ENCODE data around the gene LGALS14. TPM values are rescaled to one million over a fixed set of nuclear protein-coding genes. Genes with fewer than 3 reads are reported as not detected.

The LGALS14 gene
- total RNA-seq, 1 donor from 2014 or later: not detected

DNA sequence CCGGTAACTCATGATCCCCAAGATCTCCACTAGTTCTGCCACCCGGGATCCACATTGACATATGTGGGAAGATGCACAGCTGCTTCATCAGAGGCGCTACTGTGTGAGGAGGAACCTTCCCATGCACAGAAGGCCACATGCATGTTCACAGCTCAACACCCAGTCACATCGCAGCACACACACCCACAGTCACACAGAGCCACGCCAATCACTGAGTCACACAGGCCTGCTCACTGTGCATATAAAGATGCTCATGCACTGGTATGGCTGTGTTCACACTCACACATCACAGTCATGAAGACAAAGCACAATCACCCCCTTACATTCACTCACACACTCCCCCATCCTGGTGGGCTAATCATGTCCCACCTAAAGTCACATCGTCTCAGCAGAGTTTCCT lies 23.8 kb downstream of the LGALS14 start:
- Mint-ChIP-seq H3K27ac (ENCODE audit: unreplicated experiment) (no peak overlapping the region), H3K27me3 (ENCODE audit: unreplicated experiment) (no peaks in the 10 kb centered on the region)

DNA sequence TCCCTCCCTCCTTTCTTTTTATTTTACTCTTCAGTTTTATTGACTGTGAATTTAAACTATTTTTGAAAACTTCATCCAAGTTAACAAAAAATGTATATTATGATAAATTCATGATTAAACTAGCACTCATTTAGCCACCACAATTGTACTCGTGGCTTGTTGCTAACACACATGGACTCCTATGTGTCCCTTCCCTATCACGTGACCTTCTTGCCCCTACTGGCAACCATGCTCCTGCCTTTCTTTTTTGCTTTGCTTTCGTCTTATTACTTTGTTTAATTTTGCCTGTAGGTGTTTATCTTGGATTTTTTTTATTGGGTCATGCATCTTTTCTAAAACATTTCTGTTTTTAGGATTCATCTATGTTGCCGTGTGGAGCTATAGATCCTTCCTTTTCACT lies 25.3 kb downstream of the LGALS14 start:
- Mint-ChIP-seq H3K4me3 (ENCODE audit: unreplicated experiment) (no peak overlapping the region), H3K27me3 (ENCODE audit: unreplicated experiment) (peaks cover under 1% of the 10 kb centered on the region), H3K9me3 (ENCODE audit: unreplicated experiment) (no peaks in the 10 kb centered on the region), H3K27ac (ENCODE audit: unreplicated experiment) (no peak overlapping the region), H3K4me1 (ENCODE audit: low read depth, unreplicated experiment) (no peaks in the 10 kb centered on the region), H3K36me3 (ENCODE audit: unreplicated experiment) (no peaks in the 10 kb centered on the region)
- DNase-seq: no peak
- TF ChIP-seq, protein P1, sequence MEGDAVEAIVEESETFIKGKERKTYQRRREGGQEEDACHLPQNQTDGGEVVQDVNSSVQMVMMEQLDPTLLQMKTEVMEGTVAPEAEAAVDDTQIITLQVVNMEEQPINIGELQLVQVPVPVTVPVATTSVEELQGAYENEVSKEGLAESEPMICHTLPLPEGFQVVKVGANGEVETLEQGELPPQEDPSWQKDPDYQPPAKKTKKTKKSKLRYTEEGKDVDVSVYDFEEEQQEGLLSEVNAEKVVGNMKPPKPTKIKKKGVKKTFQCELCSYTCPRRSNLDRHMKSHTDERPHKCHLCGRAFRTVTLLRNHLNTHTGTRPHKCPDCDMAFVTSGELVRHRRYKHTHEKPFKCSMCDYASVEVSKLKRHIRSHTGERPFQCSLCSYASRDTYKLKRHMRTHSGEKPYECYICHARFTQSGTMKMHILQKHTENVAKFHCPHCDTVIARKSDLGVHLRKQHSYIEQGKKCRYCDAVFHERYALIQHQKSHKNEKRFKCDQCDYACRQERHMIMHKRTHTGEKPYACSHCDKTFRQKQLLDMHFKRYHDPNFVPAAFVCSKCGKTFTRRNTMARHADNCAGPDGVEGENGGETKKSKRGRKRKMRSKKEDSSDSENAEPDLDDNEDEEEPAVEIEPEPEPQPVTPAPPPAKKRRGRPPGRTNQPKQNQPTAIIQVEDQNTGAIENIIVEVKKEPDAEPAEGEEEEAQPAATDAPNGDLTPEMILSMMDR (IDR thresholded peaks at IDR 0.05; ENCODE audit: partially characterized antibody, unreplicated experiment): no peak

More for the DNA sequence above, 23.8 kb downstream of the LGALS14 start:
- H3K4me3 Mint-ChIP-seq (ENCODE audit: unreplicated experiment): no peak overlapping the region
- no peak for DNase-seq
- TF ChIP-seq, protein P1 (IDR thresholded peaks at IDR 0.05; ENCODE audit: partially characterized antibody, unreplicated experiment): no peak
- H3K4me1 Mint-ChIP-seq (ENCODE audit: low read depth, unreplicated experiment): no peaks in the 10 kb centered on the region
- H3K36me3 Mint-ChIP-seq (ENCODE audit: unreplicated experiment): no peaks in the 10 kb centered on the region
- H3K9me3 Mint-ChIP-seq (ENCODE audit: unreplicated experiment): no peaks in the 10 kb centered on the region

DNA sequence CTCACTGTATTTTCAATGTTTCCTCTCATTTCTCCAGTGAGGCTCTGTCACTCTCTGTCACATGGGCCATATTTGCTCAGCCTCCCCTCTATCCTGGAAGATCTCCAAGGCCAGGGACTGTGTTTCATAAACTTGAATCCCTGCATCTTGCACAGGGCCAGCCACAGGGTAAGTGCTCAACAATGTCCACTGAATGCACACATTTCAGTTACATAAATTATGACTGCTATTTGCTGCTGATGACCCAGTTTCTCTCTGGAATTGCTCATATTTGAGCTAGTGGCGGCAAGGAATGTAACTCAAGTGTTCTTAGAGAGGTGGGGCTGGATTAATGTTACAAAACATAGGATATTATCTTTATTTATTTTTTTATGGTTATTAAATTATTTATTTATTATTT lies 27.4 kb downstream of the LGALS14 start:
- Mint-ChIP-seq H3K36me3 (ENCODE audit: unreplicated experiment) (no peaks in the 10 kb centered on the region), H3K4me3 (ENCODE audit: unreplicated experiment) (no peak overlapping the region), H3K27ac (ENCODE audit: unreplicated experiment) (no peak overlapping the region), H3K4me1 (ENCODE audit: low read depth, unreplicated experiment) (no peaks in the 10 kb centered on the region), H3K9me3 (ENCODE audit: unreplicated experiment) (no peaks in the 10 kb centered on the region), H3K27me3 (ENCODE audit: unreplicated experiment) (peaks cover 2% of the 10 kb centered on the region)
- no peak for DNase-seq
- TF ChIP-seq, protein P1 (IDR thresholded peaks at IDR 0.05; ENCODE audit: partially characterized antibody, unreplicated experiment): no peak

DNA sequence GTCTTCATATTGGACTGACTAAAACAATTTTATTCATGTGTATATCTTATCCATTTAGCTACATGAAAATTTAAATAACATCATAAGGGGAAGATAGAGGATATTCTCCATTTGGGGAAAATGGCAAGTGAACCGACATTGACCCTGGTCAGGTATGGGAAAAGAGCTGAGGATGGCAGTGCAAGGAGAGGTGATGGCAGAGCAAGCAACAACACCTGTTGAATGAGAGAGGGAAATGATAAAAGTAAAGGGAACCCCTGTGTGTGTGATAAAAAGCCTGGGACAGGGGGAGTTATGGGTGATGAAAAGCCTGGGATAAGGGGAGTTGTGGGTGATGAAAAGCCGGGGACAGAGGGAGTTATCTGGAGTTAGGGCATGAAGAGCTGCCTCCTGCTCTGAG lies 29.6 kb downstream of the LGALS14 start:
- H3K27me3 Mint-ChIP-seq (ENCODE audit: unreplicated experiment): peaks cover 5% of the 10 kb centered on the region
- TF ChIP-seq, protein P1 (IDR thresholded peaks at IDR 0.05; ENCODE audit: partially characterized antibody, unreplicated experiment): no peak
- H3K4me3 Mint-ChIP-seq (ENCODE audit: unreplicated experiment): no peak overlapping the region
- H3K36me3 Mint-ChIP-seq (ENCODE audit: unreplicated experiment): no peaks in the 10 kb centered on the region
- no peak for DNase-seq
- no peaks in the 10 kb centered on the region for H3K4me1 Mint-ChIP-seq (ENCODE audit: low read depth, unreplicated experiment)
- H3K9me3 Mint-ChIP-seq (ENCODE audit: unreplicated experiment): no peaks in the 10 kb centered on the region
- H3K27ac Mint-ChIP-seq (ENCODE audit: unreplicated experiment): no peak overlapping the region

DNA sequence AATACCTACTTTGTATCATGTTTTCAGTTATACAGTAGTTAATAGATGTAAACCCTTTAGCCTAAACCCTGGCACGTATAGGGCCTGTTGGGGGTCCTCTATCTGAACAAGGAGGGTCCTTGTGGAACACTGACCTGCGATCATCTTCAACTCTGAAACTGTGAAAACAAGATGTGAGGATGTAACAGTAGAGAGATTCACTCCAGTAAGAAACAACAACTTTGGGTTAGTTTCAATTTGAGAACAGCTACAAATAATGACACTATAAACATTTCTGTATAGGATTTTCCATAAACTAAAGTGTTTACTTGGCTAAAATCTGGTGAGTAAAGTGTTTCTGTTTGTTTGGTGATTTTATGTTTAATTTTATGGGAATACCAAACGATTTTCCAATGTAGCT lies 31.4 kb downstream of the LGALS14 start:
- no peak for DNase-seq
- Mint-ChIP-seq H3K27ac (ENCODE audit: unreplicated experiment) (no peak overlapping the region), H3K4me3 (ENCODE audit: unreplicated experiment) (no peak overlapping the region), H3K9me3 (ENCODE audit: unreplicated experiment) (no peaks in the 10 kb centered on the region), H3K36me3 (ENCODE audit: unreplicated experiment) (no peaks in the 10 kb centered on the region), H3K4me1 (ENCODE audit: low read depth, unreplicated experiment) (no peaks in the 10 kb centered on the region), H3K27me3 (ENCODE audit: unreplicated experiment) (peaks cover 5% of the 10 kb centered on the region)
- TF ChIP-seq, protein P1 (IDR thresholded peaks at IDR 0.05; ENCODE audit: partially characterized antibody, unreplicated experiment): no peak

All from glutamatergic neuron (in vitro differentiated cells).